KOPT-K1 (cell line): Measurements from ENCODE around the gene KRTAP10-10.
"Not testable (repeated sequence)": the region's sequence is repeated elsewhere in the genome, so short reads cannot be mapped to it uniquely, and the experiment has no call there.

Experiments
- H3K27ac ChIP-seq: fragments of 200-600 bp; sonication (generic); 2 replicates; pipeline ENCODE4 v1.5.1; 2016; ENCODE audit warnings: antibody characterized with exemption, mild to moderate bottlenecking, low read depth, low read length; ENCODE audit not compliant: poor library complexity, severe bottlenecking
- H3K36me3 ChIP-seq: fragments of 200-600 bp; sonication (generic); 2 replicates; pipeline ENCODE4 v1.5.1; 2017; ENCODE audit warnings: antibody characterized with exemption, mild to moderate bottlenecking, low read length, moderate library complexity; ENCODE audit not compliant: insufficient read depth
- H3K9me3 ChIP-seq: fragments of 200-600 bp; sonication (generic); 2 replicates; pipeline ENCODE4 v1.5.1; 2017; ENCODE audit warnings: antibody characterized with exemption, low read length, mild to moderate bottlenecking; ENCODE audit not compliant: insufficient read depth, poor library complexity, severe bottlenecking

Gene KRTAP10-10

DNA sequence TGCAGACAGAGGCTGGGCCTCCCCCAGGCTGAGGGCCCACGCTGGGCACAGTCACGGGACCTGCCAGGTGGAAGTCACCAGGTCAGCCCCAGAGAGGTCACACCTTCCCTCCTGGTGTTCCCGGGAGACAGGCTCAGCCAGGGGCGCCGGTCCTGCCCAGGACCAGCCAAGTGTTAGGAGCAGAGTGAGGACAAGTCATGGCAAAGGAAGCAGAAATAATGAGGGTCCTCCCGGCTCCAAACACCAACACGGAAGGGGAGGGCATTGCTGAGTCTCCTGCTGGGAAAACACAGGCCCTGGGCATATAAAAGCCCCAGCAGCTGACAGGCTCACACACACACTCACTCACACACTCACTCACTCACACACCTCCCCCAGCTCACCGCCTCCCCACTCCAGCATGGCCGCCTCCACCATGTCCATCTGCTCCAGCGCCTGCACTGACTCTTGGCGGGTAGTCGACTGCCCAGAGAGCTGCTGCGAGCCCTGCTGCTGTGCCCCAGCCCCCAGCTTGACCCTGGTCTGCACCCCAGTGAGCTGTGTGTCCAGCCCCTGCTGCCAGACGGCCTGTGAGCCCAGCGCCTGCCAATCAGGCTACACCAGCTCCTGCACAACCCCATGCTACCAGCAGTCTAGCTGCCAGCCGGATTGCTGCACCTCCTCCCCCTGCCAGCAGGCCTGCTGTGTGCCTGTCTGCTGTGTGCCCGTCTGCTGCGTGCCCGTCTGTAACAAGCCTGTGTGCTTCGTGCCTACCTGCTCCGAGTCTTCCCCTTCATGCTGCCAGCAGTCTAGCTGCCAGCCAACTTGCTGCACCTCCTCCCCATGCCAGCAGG is at the start of gene KRTAP10-10:
KRTAP10-10 (plus strand) TSS at position 339 of the 833 bp plus-strand sequence; CDS start at position 401, 62 bp downstream.
- Histone ChIP-seq H3K36me3 (no peaks in the 10 kb centered on the region), H3K27ac (no peak within 1 kb of the TSS), H3K9me3 (peaks cover 16% of the 10 kb centered on the region)

GRCh38 chr21:44589094-44589493 is 48.1 kb upstream of the KRTAP10-10 start:
- H3K27ac ChIP-seq, result no peak overlapping the region
- no peaks in the 10 kb centered on the region for H3K36me3 ChIP-seq
- H3K9me3 ChIP-seq, result no peaks in the 10 kb centered on the region

GRCh38 chr21:44589586-44590305 is 47.4 kb upstream of the KRTAP10-10 start:
- Histone ChIP-seq H3K9me3 (no peaks in the 10 kb centered on the region), H3K27ac (no peak overlapping the region), H3K36me3 (no peaks in the 10 kb centered on the region)

DNA sequence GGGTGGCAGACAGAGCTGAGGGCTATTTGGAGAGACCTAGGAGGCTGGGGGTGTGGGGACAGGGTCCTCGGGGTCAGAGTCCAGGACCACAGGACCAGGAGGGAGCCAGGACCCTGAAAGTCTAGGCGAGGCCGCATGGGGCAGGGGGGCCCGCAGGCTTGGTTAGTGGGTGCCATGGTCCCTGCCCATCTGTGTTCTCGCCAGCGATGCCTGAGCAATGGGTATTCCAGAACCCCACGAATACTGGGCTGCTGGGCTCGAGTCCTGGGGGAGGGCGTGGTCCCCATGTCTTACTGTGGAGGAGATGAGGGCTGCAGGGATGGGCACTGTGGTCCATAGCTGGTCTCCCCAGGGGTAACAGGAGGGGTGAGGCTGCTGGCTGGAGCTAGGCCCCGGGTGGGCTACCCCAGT is 46.8 kb upstream of the KRTAP10-10 start:
- Histone ChIP-seq H3K36me3 (no peaks in the 10 kb centered on the region), H3K27ac (no peak overlapping the region), H3K9me3 (no peaks in the 10 kb centered on the region)

DNA sequence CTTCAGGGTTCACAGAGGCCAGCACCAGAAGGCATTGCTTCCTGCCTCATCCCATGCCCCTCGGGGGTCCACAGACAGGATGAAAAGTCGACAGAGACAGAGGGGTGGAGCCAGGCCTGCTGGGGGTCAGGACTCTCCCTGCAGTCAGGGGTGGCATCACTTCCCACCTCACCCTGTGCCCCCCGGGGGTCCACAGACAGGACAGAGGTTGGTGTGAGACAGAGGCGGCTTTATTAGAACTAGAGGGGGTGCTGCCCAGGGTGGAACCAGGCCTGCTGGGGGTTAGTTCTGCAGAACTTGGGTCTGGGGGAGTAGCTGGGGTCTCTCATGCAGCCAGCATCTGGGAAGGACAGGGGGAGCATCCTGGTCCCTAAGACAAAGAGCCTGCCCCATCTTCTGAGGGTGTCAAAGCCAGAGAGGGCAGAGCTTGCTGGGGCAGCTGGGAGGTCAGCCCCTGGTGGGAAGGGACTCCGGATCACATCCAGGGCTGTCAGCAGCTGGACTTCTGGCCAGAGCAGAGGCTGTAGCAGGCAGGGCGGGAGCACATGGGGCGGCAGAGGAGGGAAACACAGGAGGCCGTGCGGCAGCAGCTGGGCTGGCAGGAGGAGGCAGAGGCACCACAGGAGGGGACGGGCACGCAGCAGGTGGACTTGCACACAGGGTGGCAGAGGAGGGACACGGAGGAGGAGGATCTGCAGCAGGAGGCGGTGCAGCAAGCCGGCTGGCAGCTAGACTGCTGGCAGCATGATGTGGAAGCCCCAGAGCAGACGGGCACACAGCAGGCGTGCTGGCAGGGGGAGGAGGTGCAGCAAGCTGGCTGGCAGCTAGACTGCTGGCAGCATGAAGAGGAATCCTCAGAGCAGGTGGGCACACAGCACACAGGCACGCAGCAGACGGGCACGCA is 46.0 kb upstream of the KRTAP10-10 start:
- not testable (repeated sequence) for H3K9me3 ChIP-seq, H3K27ac ChIP-seq, H3K36me3 ChIP-seq

- H3K27ac ChIP-seq, H3K36me3 ChIP-seq, H3K9me3 ChIP-seq: not testable (repeated sequence)
These were observed 45.4 kb upstream of the KRTAP10-10 start for GRCh38 chr21:44591801-44592130.

GRCh38 chr21:44592446-44593311 is 44.5 kb upstream of the KRTAP10-10 start, which contains the start of gene KRTAP10-6:
KRTAP10-6 (minus strand) TSS chr21:44592505; CDS start chr21:44592484, 21 bp downstream.
- Histone ChIP-seq H3K9me3 (no peaks in the 10 kb centered on the region), H3K27ac (no peak within 1 kb of the TSS), H3K36me3 (no peaks in the 10 kb centered on the region)

GRCh38 chr21:44593598-44594405 is 43.4 kb upstream of the KRTAP10-10 start:
- no peaks in the 10 kb centered on the region for H3K9me3 ChIP-seq
- no peak overlapping the region for H3K27ac ChIP-seq
- H3K36me3 ChIP-seq, result no peaks in the 10 kb centered on the region

DNA sequence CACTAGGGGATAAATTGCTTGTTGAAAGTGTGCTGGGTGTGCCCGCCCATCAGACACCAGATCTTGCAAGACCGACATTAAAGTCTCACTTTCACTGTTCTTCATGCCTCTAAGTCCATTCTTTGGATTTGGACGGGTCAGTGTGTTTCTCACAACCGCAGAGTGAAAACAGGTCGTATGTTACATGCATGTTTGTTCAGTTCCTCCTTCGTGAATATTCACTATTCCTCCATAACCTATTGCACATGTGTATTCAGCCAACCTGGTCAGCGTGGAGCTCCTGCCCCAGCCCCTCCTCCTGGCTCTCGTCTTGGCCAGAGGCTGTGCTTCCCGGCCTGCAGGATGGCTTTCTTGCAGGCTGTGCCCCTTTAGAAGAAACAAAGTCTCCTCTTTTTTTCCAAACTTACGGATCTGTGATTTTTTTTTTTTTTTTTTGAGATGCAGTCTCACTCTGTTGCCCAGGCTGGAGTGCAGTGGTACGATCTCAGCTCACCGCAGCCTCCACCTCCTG is 42.7 kb upstream of the KRTAP10-10 start:
- Histone ChIP-seq H3K36me3 (no peaks in the 10 kb centered on the region), H3K27ac (no peak overlapping the region), H3K9me3 (no peaks in the 10 kb centered on the region)

DNA sequence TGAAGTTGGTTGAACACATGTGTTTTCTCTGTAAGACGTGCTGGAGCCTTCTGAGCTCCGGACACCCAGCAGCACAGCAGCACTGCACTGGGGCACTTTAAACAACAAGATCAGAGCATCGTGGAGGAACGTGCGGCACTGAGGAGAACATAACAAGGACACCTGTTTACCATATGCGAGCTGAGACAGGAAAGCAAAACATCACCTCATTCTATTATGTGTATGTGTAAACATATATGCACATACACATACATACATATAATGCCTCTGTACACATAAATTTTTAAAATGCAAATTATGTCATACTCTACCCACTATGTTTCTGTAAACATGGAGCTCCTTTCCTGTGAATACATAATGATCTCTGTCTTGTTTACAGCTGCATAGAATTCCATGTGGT is 41.6 kb upstream of the KRTAP10-10 start:
- no peaks in the 10 kb centered on the region for H3K9me3 ChIP-seq
- H3K36me3 ChIP-seq, result no peaks in the 10 kb centered on the region
- H3K27ac ChIP-seq, result no peak overlapping the region

DNA sequence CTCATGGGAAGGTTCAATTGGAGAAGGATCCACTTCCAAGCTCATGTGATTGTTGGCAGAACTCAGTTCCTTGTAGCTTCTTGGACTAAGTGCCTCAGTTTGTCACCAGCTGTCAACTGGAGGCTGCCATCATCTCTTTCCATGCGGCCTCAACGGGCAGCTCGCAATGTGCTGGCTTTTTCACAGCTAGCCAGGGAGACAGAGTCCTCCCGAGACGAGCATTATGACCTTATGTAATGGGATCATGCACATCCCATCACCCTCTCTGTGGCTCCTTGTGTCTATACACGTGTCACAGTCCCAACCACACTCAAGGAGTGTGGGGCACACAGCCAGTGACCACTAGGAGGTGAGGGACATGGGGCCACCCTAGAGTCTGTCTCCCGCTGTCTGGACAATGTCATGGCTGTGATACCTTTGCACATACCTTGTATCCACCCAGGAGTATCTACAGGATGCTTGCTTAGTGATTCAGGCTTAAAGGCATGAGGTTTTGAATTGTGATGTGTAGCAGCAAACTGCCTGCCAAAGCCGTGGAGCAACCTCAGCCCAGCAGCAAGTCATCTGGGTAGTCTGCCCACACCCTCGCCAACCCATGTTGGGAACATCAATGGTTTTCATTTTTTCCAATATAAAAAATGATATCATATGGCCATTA is 41.0 kb upstream of the KRTAP10-10 start:
- Histone ChIP-seq H3K9me3 (no peaks in the 10 kb centered on the region), H3K27ac (no peak overlapping the region), H3K36me3 (no peaks in the 10 kb centered on the region)

DNA sequence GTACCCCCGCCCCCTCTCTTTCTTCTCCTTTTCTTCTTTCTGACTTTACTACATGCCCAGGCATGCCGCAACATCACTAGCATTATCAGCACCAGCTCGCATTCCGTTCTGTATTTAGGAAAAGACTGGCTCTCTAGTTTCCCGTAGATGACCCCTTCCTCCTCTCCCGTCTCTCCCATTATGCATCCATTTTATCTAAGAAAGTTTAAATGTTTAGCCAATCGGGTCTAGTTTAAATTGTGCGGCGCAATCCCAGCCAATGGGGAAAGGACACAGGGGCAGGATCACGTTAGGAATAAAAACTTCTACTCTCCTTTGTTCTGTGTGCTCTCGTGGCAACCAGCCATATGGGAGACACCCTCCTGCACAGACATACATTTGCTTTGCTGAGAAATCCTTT is 39.1 kb upstream of the KRTAP10-10 start:
- Histone ChIP-seq H3K9me3 (no peaks in the 10 kb centered on the region), H3K27ac (no peak overlapping the region), H3K36me3 (no peaks in the 10 kb centered on the region)
